H1 (cell line): ENCODE results near the gene CFAP100. TPM values are rescaled to one million over a fixed set of nuclear protein-coding genes. Genes with fewer than 3 reads are reported as not detected.

Experiments
- KDM4A ChIP-seq: IDR thresholded peaks from one replicate; pipeline ENCODE4 v1.7.1; 2012; ENCODE audit warnings: low read depth, mild to moderate bottlenecking, moderate library complexity, low read length, inconsistent platforms; ENCODE audit not compliant: severe bottlenecking
- polyA plus RNA-seq, 7 experiments: library from polyadenylated mRNA; depleted of rRNA in 3 of 7; stranded (reverse) in 5 of 7; unstranded in 2 of 7; fragments of >200 nt in 5 of 7; fragments of 200-250 nt in 2 of 7; gene quantifications; 1 replicate in 5 of 7; 2 replicates in 1 of 7; 4 replicates in 1 of 7; pipeline versions ENCODE4 v1.2.1 to v1.2.3, GENCODE V29; 2011 to 2013; ENCODE audit warnings: missing spikeins in 2 of 7, mixed read lengths in 2 of 7
- total RNA-seq: library from RNA; stranded (reverse); fragmentation: NEBNext Ultra II Directional; extraction: Animal tissue kit (Norgen Biotek cat#: 25700); gene quantifications from 2 replicates; pipeline ENCODE4 v1.2.1, GENCODE V29; 2021

CFAP100 gene
- total and polyA plus RNA-seq, 2 of the 8 experiments (the other 6 are each of a cell fraction or from before 2014, with no cell fraction given) = 0.17 TPM; not detected in 1

DNA sequence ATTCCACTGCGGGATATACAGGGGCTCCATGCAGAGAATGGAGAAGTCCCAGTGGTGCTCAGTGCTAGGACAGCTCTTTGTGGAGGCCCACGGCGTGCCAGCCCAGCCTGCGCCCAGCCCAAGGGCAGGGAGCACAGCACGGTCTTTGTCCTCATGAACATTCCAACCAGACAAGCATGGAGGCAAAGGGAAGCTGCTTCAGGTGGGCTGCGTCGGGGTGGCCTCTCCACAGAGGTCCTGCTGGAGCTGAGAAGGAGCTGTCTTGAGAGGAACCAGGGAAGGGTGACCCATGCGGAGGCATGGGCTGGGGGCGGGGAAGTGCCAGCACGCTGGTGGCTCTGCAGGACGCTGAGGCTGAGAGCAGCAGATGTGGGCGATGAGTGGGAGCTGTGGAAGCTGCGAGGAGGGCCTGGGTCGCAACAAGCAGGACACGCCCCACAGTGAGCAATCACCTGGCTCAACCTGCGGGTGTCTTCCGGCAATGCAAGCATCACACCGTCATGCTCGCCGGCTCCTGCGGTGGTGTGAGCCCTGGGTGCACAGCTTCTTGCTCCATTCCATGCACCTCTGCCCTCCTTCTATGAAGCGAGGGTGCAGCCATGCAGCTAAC lies 23.5 kb upstream of the CFAP100 start (continued):
- no peak for TF ChIP-seq KDM4A
